SH-SY5Y (cell line): ENCODE data around the gene ITFG1.

Experiments used
- GATA2 ChIP-seq: IDR thresholded peaks from 2 replicates; pipeline ENCODE4 v1.6.1; 2011; ENCODE audit warnings: mild to moderate bottlenecking, low read depth, low read length
- GATA3 ChIP-seq: IDR thresholded peaks from 2 replicates; pipeline ENCODE4 v1.6.1; 2011; ENCODE audit warnings: low read depth, mild to moderate bottlenecking, low read length, moderate library complexity

DNA sequence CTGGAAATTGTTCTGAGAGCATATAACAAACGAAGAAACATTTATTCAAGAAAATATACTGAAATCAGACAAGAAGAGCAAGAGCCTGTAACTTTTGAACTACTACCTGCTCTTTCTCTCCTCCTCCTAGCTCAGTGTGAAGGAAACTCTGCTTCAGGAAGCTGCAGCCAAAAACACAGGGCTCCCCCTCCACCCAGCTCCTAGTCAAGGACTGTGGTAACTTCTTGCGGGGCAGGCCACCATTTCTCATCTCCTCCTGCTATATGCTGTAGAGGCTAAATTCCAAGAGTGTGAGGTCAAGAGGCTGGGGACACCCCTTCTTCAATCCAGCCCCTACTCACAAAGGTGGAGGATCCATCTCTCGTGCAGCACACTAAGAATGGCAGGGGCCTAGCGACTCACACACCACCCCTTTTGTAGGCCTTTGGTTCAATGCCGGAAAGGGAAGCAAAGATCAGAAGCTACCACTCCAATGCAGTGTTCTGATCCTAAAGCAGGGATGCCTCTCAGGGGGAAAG lies 74.6 kb downstream of the ITFG1 start:
- no peak for TF ChIP-seq GATA2
- TF ChIP-seq GATA3, result no peak
